ENCODE results near the gene BCL11B. TPM values are rescaled to one million over a fixed set of nuclear protein-coding genes. Genes with fewer than 3 reads are reported as not detected.

Gene BCL11B
- total RNA-seq, 1 donor from 2014 or later: 2.3 TPM

GRCh38 chr14:99209409-99209808 lies 62.6 kb downstream of the BCL11B start:
- Mint-ChIP-seq H3K4me3 (ENCODE audit: low read depth) (no peak overlapping the region), H3K9me3 (ENCODE audit: low read depth) (no peaks in the 10 kb centered on the region), H3K27ac (no peak overlapping the region), H3K4me1 (ENCODE audit: low read depth) (no peaks in the 10 kb centered on the region), H3K36me3 (ENCODE audit: insufficient read depth) (peaks cover 4% of the 10 kb centered on the region), H3K27me3 (peaks cover 3% of the 10 kb centered on the region)
- no peak for TF ChIP-seq CTCF (IDR thresholded peaks at IDR 0.05; ENCODE audit: unreplicated experiment)
- DNase-seq (ENCODE audit: low spot score, unreplicated experiment): no peak

- Mint-ChIP-seq H3K9me3 (ENCODE audit: low read depth) (no peaks in the 10 kb centered on the region), H3K27me3 (peaks cover 3% of the 10 kb centered on the region), H3K4me3 (ENCODE audit: low read depth) (no peak overlapping the region), H3K4me1 (ENCODE audit: low read depth) (no peaks in the 10 kb centered on the region), H3K27ac (no peak overlapping the region), H3K36me3 (ENCODE audit: insufficient read depth) (peaks cover 4% of the 10 kb centered on the region)
- TF ChIP-seq CTCF (IDR thresholded peaks at IDR 0.05; ENCODE audit: unreplicated experiment): no peak
- no peak for DNase-seq (ENCODE audit: low spot score, unreplicated experiment)
These were observed 63.7 kb downstream of the BCL11B start for GRCh38 chr14:99208318-99208717.

- Mint-ChIP-seq H3K4me1 (ENCODE audit: low read depth) (no peaks in the 10 kb centered on the region), H3K36me3 (ENCODE audit: insufficient read depth) (peaks cover 4% of the 10 kb centered on the region), H3K27me3 (peaks cover 3% of the 10 kb centered on the region), H3K9me3 (ENCODE audit: low read depth) (no peaks in the 10 kb centered on the region), H3K4me3 (ENCODE audit: low read depth) (no peak overlapping the region), H3K27ac (no peak overlapping the region)
- DNase-seq (ENCODE audit: low spot score, unreplicated experiment): no peak
- no peak for TF ChIP-seq CTCF (IDR thresholded peaks at IDR 0.05; ENCODE audit: unreplicated experiment)
These were observed 64.5 kb downstream of the BCL11B start for GRCh38 chr14:99207456-99207855.

- no peaks in the 10 kb centered on the region for H3K9me3 Mint-ChIP-seq (ENCODE audit: low read depth)
- no peak overlapping the region for H3K27ac Mint-ChIP-seq
- no peak for TF ChIP-seq CTCF (IDR thresholded peaks at IDR 0.05; ENCODE audit: unreplicated experiment)
- no peaks in the 10 kb centered on the region for H3K4me1 Mint-ChIP-seq (ENCODE audit: low read depth)
- no peak for DNase-seq (ENCODE audit: low spot score, unreplicated experiment)
- no peak overlapping the region for H3K4me3 Mint-ChIP-seq (ENCODE audit: low read depth)
- peaks cover 3% of the 10 kb centered on the region for H3K27me3 Mint-ChIP-seq
- peaks cover 4% of the 10 kb centered on the region for H3K36me3 Mint-ChIP-seq (ENCODE audit: insufficient read depth)
These were observed 65.9 kb downstream of the BCL11B start for GRCh38 chr14:99206090-99206489.

- Mint-ChIP-seq H3K4me3 (ENCODE audit: low read depth) (no peak overlapping the region), H3K27ac (no peak overlapping the region), H3K9me3 (ENCODE audit: low read depth) (no peaks in the 10 kb centered on the region), H3K27me3 (peaks cover 3% of the 10 kb centered on the region), H3K36me3 (ENCODE audit: insufficient read depth) (peaks cover 4% of the 10 kb centered on the region), H3K4me1 (ENCODE audit: low read depth) (no peaks in the 10 kb centered on the region)
- DNase-seq (ENCODE audit: low spot score, unreplicated experiment): no peak
- TF ChIP-seq CTCF (IDR thresholded peaks at IDR 0.05; ENCODE audit: unreplicated experiment): no peak
These were observed 66.8 kb downstream of the BCL11B start for GRCh38 chr14:99205086-99205688.
